ENCODE results near the gene GORASP1. TPM values are rescaled to one million over a fixed set of nuclear protein-coding genes. Genes with fewer than 3 reads are reported as not detected.

Gene GORASP1
- total RNA-seq, 1 donor from 2014 or later = 45.6 TPM

GRCh38 chr3:39134305-39134704 is 26.9 kb upstream of the GORASP1 start:
- Histone ChIP-seq H3K79me2 (ENCODE audit: insufficient read depth, low read length) (no peaks in the 10 kb centered on the region), H3K27ac (ENCODE audit: low read depth, low read length) (no peak overlapping the region), H3K36me3 (ENCODE audit: insufficient read depth, low read length) (peaks cover 2% of the 10 kb centered on the region), H2AFZ (ENCODE audit: low read depth, low read length) (no peak overlapping the region), H3K9ac (ENCODE audit: low read length) (no peak overlapping the region), H3K9me3 (ENCODE audit: insufficient read depth, low read depth, low read length) (no peaks in the 10 kb centered on the region), H3K27me3 (ENCODE audit: insufficient read depth, low read length) (no peaks in the 10 kb centered on the region), H4K20me1 (ENCODE audit: insufficient read depth, low read length) (peaks cover 19% of the 10 kb centered on the region), H3K4me1 (ENCODE audit: insufficient read depth, low read length) (no peaks in the 10 kb centered on the region), H3K4me3 (ENCODE audit: insufficient read depth, low read depth, low read length) (no peak overlapping the region), H3K4me2 (ENCODE audit: low read length) (no peak overlapping the region)
- Mint-ChIP-seq H3K4me3 (ENCODE audit: unreplicated experiment) (no peak overlapping the region), H3K36me3 (ENCODE audit: low read depth, unreplicated experiment) (peaks cover 20% of the 10 kb centered on the region), H3K4me1 (ENCODE audit: low read depth, unreplicated experiment) (peaks cover 5% of the 10 kb centered on the region), H3K9me3 (ENCODE audit: unreplicated experiment) (no peaks in the 10 kb centered on the region), H3K27ac (ENCODE audit: unreplicated experiment) (no peak overlapping the region), H3K27me3 (ENCODE audit: low read depth, unreplicated experiment) (peaks cover 14% of the 10 kb centered on the region)
- TF ChIP-seq EZH2 (IDR thresholded peaks at IDR 0.05; ENCODE audit: insufficient read depth, low read length) (no peak), CTCF (IDR thresholded peaks at IDR 0.05; ENCODE audit: insufficient read depth, low read depth, low read length) (no peak)
- DNase-seq (ENCODE audit: low read depth) (no peak), FAIRE-seq (no peak)

- no peak for TF ChIP-seq EZH2 (IDR thresholded peaks at IDR 0.05; ENCODE audit: insufficient read depth, low read length)
- TF ChIP-seq CTCF (IDR thresholded peaks at IDR 0.05; ENCODE audit: insufficient read depth, low read depth, low read length) = no peak
- FAIRE-seq = no peak
- Mint-ChIP-seq H3K4me1 (ENCODE audit: low read depth, unreplicated experiment) (peaks cover 4% of the 10 kb centered on the region), H3K9me3 (ENCODE audit: unreplicated experiment) (no peaks in the 10 kb centered on the region), H3K36me3 (ENCODE audit: low read depth, unreplicated experiment) (peaks cover 19% of the 10 kb centered on the region), H3K27me3 (ENCODE audit: low read depth, unreplicated experiment) (peaks cover 16% of the 10 kb centered on the region), H3K27ac (ENCODE audit: unreplicated experiment) (peak overlapping the region; percentile 34), H3K4me3 (ENCODE audit: unreplicated experiment) (no peak overlapping the region)
- Histone ChIP-seq H3K27ac (ENCODE audit: low read depth, low read length) (no peak overlapping the region), H3K36me3 (ENCODE audit: insufficient read depth, low read length) (peaks cover 2% of the 10 kb centered on the region), H3K4me1 (ENCODE audit: insufficient read depth, low read length) (no peaks in the 10 kb centered on the region), H3K9ac (ENCODE audit: low read length) (no peak overlapping the region), H3K4me2 (ENCODE audit: low read length) (no peak overlapping the region), H3K4me3 (ENCODE audit: insufficient read depth, low read depth, low read length) (no peak overlapping the region), H3K79me2 (ENCODE audit: insufficient read depth, low read length) (no peaks in the 10 kb centered on the region), H3K9me3 (ENCODE audit: insufficient read depth, low read depth, low read length) (no peaks in the 10 kb centered on the region), H3K27me3 (ENCODE audit: insufficient read depth, low read length) (no peaks in the 10 kb centered on the region), H2AFZ (ENCODE audit: low read depth, low read length) (no peak overlapping the region), H4K20me1 (ENCODE audit: insufficient read depth, low read length) (peaks cover 16% of the 10 kb centered on the region)
- DNase-seq (ENCODE audit: low read depth) = no peak
Measured at GRCh38 chr3:39133822-39134221, 26.4 kb upstream of the GORASP1 start.

GRCh38 chr3:39133093-39133490 is 25.7 kb upstream of the GORASP1 start:
- H3K9me3 Mint-ChIP-seq (ENCODE audit: unreplicated experiment) = no peaks in the 10 kb centered on the region
- H3K27ac Mint-ChIP-seq (ENCODE audit: unreplicated experiment) = no peak overlapping the region
- Histone ChIP-seq H3K9me3 (ENCODE audit: insufficient read depth, low read depth, low read length) (no peaks in the 10 kb centered on the region), H3K79me2 (ENCODE audit: insufficient read depth, low read length) (no peaks in the 10 kb centered on the region), H3K4me3 (ENCODE audit: insufficient read depth, low read depth, low read length) (no peak overlapping the region), H3K9ac (ENCODE audit: low read length) (no peak overlapping the region), H3K36me3 (ENCODE audit: insufficient read depth, low read length) (peaks cover 2% of the 10 kb centered on the region), H3K27me3 (ENCODE audit: insufficient read depth, low read length) (no peaks in the 10 kb centered on the region), H3K4me1 (ENCODE audit: insufficient read depth, low read length) (no peaks in the 10 kb centered on the region), H3K27ac (ENCODE audit: low read depth, low read length) (no peak overlapping the region), H4K20me1 (ENCODE audit: insufficient read depth, low read length) (peaks cover 9% of the 10 kb centered on the region), H2AFZ (ENCODE audit: low read depth, low read length) (no peak overlapping the region), H3K4me2 (ENCODE audit: low read length) (no peak overlapping the region)
- no peak overlapping the region for H3K4me3 Mint-ChIP-seq (ENCODE audit: unreplicated experiment)
- H3K36me3 Mint-ChIP-seq (ENCODE audit: low read depth, unreplicated experiment) = peaks cover 18% of the 10 kb centered on the region
- FAIRE-seq (no peak), DNase-seq (ENCODE audit: low read depth) (no peak)
- peaks cover 17% of the 10 kb centered on the region for H3K27me3 Mint-ChIP-seq (ENCODE audit: low read depth, unreplicated experiment)
- no peaks in the 10 kb centered on the region for H3K4me1 Mint-ChIP-seq (ENCODE audit: low read depth, unreplicated experiment)
- TF ChIP-seq CTCF (IDR thresholded peaks at IDR 0.05; ENCODE audit: insufficient read depth, low read depth, low read length) (no peak), EZH2 (IDR thresholded peaks at IDR 0.05; ENCODE audit: insufficient read depth, low read length) (no peak)

All from astrocyte (in vitro differentiated cells and primary cell).